Kasumi-1 (cell line): ENCODE measurements around the gene RNF31.
"Not testable (repeated sequence)": the region's sequence is repeated elsewhere in the genome, so short reads cannot be mapped to it uniquely, and the experiment has no call there.

Experiments used
- DNase-seq, 2 experiments: peaks; one replicate each; lab custom pipeline; 2025; lab: John Stamatoyannopoulos, UW

Gene RNF31

DNA sequence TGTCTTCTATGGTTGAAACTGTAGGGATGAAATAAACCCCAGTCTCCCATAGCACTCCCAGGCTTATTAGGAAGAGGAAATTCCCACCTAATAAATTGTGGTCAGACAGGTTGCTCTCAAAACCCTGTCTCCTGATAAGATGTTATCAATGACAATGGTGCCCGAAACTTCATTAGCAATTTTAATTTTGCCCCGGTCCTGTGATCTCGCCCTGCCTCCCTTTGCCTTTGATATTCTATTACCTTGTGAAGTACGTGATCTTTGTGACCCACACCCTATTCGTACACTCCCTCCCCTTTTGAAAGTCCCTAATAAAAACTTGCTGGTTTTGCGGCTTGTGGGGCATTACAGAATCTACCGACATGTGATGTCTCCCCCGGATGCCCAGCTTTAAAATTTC lies 55.2 kb downstream of the RNF31 start:
- DNase-seq, result not testable (repeated sequence)

DNA sequence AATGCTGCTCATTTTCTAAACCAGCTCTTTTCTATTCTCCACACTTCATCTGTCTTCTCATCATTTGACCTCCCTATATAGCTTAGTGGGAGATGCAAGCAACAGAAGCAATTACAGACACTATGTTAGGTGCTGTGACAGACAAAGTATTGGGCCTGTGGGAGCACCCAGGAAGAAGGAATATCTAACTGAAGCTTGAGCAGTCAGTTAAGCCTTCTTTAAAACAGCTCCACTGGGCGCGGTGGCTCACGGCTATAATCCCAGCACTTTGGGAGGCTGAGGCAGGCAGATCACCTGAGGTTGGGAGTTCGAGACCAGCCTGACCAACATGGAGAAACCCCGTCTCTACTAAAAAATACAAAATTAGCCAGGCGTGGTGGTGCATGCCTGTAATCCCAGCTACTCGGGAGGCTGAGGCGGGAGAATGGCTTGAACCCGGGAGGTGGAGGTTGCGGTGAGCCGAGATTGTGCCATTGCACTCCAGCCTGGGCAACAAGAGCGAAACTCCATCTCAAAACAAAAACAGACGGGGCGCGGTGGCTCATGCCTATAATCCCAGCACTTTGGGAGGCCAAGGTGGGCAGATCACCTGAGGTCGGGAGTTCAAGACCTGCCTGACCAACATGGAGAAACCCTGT lies 56.1 kb downstream of the RNF31 start:
- not testable (repeated sequence) for DNase-seq

DNA sequence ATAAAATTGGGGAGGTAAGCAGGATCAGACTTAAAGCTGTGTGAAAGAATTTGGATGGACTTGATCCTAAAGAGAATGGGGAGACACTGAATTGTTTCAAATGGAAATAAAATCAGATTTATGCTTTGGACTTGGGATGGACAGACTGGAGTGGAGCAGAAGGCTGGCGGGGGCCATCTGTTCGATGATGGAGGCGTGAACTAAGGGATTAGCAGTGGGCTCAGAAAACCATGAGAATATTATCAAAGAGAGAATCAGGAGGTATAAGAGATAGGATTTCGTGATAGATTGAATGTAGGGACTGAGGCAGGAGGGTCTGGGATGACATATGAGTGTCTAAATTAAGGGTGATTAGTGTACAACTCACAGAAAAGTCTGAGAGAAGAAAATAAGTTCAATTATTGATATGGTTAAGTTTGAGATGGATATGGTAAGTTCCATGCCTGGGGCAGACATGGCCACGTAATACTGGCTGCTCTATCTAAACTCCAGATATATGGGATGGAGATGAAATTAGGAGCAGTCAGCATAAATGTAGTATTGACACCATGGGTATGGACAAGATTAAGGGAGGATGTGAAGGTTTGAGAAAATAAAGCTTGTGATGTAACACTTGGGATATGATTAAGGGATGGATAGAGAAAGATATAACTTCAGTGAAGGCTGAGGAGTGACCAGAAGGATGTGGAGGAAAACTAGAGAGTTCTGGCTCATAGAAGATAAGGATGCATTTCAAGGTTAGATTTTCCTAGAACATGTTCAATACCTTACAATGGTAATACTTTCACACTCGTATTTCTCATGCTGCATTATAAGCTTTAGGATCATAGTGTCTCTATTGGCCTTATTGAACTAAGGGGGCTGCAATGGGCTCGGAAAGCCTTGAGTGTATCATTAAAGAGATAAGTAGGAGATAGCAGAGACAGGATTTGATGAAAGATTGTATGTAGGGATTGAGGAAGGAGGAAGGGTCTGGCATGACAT lies 57.2 kb downstream of the RNF31 start:
- no peak for DNase-seq

DNA sequence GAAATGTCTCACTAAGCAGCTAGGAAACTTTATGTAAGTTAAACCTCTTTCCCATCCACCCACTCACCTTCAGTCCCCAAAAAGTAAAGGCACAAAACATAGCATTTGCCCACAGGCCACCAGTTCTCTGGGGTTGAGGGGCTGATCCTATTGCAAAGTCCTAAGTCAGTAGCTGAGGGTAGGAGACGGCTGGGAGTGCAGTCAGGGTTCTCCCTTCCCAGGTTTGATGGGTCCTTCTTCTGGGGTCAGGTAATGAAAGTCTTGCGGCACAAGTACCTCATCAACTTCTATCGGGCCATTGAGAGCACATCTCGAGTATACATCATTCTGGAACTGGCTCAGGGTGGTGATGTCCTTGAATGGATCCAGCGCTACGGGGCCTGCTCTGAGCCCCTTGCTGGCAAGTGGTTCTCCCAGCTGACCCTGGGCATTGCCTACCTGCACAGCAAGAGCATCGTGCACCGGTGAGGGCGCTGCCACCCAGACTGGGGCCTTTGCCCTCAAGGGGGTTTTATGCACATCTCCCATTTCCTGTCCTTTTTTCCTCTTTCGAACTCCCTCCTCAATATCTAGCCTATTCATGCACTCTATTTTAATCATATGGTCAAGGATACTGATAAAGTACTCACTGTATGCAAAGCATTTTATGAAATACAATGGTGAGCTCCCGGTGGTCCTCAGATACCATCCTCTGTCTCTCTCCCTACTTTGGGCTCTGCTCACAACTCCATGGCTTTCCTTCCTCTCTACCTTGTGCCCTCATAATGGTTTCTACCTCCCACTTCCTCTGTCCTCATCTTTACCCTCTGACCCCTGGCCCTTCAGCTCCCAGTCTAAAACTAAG lies 59.2 kb downstream of the RNF31 start:
- DNase-seq, result no peak

DNA sequence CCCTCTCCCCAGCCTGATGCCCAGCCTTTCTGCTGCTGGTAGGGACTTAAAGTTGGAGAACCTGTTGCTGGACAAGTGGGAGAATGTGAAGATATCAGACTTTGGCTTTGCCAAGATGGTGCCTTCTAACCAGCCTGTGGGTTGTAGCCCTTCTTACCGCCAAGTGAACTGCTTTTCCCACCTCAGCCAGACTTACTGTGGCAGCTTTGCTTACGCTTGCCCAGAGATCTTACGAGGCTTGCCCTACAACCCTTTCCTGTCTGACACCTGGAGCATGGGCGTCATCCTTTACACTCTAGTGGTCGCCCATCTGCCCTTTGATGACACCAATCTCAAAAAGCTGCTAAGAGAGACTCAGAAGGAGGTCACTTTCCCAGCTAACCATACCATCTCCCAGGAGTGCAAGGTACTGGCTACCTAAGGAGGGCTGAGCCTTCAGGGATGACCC lies 59.8 kb downstream of the RNF31 start:
- DNase-seq, result no peak

DNA sequence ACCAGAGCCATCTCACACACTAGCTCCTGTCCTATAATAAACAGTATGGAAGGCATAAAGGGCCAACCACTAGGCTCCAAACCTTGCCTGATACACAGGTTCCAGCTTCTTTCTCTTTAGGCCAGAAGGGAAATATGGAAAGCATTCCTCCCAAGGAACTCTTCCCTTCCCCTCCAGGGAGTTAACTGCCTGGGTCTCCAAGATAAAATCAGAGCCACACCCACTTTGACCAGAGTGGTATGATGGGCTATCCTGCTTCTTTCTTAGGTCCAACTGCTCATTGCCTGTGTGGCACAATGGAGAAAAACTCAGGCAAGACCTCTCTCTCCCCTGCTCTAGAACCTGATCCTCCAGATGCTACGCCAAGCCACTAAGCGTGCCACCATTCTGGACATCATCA lies 60.3 kb downstream of the RNF31 start:
- DNase-seq, result no peak
